Loucy (cell line): ENCODE data around the gene IFNLR1.

ENCODE experiments used
- CTCF ChIP-seq: fragments of 200-600 bp; sonication (generic); conservative IDR thresholded peaks from 2 replicates; pipeline ENCODE4 v1.5.1; 2014; ENCODE audit warnings: mild to moderate bottlenecking, antibody characterized with exemption, low read length
- EZH2phosphoT487 ChIP-seq: fragments of 200-600 bp; IDR thresholded peaks from 2 replicates; pipeline ENCODE4 v1.6.1; 2018; ENCODE audit warnings: antibody characterized with exemption, mild to moderate bottlenecking, moderate library complexity, borderline replicate concordance

DNA sequence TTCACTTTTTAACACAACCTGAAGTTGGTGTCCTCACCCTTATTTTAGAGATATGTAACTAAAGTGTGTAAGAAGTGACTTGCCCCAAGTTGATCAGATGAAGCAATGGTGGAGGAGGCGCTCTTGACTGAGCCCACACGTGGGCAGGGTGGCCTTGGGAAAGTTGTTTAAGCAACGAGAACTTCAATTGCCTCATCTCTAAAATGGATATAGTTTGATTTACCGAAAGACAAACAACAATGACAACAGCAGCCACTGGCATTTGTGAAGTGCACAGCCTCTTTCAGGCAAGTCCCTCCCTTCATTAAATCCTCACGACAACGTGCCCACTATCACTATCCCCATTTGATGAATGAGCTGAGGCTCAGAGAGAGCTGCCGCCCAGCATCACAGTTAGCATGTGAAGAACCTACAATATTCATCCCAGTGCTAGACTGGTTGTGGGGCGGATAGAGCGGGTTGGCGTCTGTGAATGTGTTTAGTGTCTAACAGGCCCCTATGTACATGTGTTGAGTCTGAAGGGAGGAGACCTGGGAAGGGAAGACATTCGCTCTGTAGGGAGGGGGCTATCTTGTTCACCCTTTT lies 47.2 kb downstream of the IFNLR1 start:
- TF ChIP-seq EZH2phosphoT487, result no peak
- no peak for TF ChIP-seq CTCF
